Activated CD4-positive, alpha-beta T cell treated with anti-CD3 and anti-CD28 coated beads for 24 hours (primary cell): ENCODE measurements around the gene LRRD1.
"Not testable (repeated sequence)": the region's sequence is repeated elsewhere in the genome, so short reads cannot be mapped to it uniquely, and the experiment has no call there.

Source experiments
- DNase-seq, 2 donors: peaks; one replicate each; pipeline ENCODE4 v3.0.0-alpha.2; 2020; ENCODE audit warnings: low read depth in 2 of 2

The LRRD1 gene

GRCh38 chr7:92178928-92179924 is at the start of gene LRRD1:
LRRD1 (minus strand) TSS chr7:92179142; CDS start chr7:92165202, 13,940 bp downstream.
- peak; percentile 85 to 91 for DNase-seq

GRCh38 chr7:92228742-92229141 is 49.8 kb upstream of the LRRD1 start:
- DNase-seq: no peak

- no peak for DNase-seq
Observed at GRCh38 chr7:92228100-92228499, 49.2 kb upstream of the LRRD1 start.

GRCh38 chr7:92226981-92227380 is 48.0 kb upstream of the LRRD1 start:
- no peak for DNase-seq

GRCh38 chr7:92221766-92222165 is 42.8 kb upstream of the LRRD1 start:
- DNase-seq: no peak

- DNase-seq: no peak
Observed at GRCh38 chr7:92206672-92207071, 27.7 kb upstream of the LRRD1 start.

- DNase-seq: no peak
Observed at GRCh38 chr7:92205987-92206386, 27.0 kb upstream of the LRRD1 start.

- DNase-seq: no peak
Observed at GRCh38 chr7:92200791-92201190, 21.8 kb upstream of the LRRD1 start.

- no peak for DNase-seq
Observed at GRCh38 chr7:92192326-92192725, 13.4 kb upstream of the LRRD1 start.

GRCh38 chr7:92189246-92189645 is 10.3 kb upstream of the LRRD1 start:
- not testable (repeated sequence) for DNase-seq

GRCh38 chr7:92184294-92184693 is 5.4 kb upstream of the LRRD1 start:
- DNase-seq: not testable (repeated sequence)

GRCh38 chr7:92177362-92177761 is 1.6 kb downstream of the LRRD1 start:
- no peak for DNase-seq

- not testable (repeated sequence) for DNase-seq
Observed at GRCh38 chr7:92169529-92169928, 9.4 kb downstream of the LRRD1 start.

GRCh38 chr7:92161271-92161670 is 17.7 kb downstream of the LRRD1 start:
- no peak for DNase-seq

- no peak for DNase-seq
Observed at GRCh38 chr7:92158660-92159575, 20.0 kb downstream of the LRRD1 start.

- DNase-seq: no peak
Observed at GRCh38 chr7:92156990-92157389, 22.0 kb downstream of the LRRD1 start.

- no peak for DNase-seq
Observed at GRCh38 chr7:92155108-92155739, 23.7 kb downstream of the LRRD1 start.

- DNase-seq: no peak
Observed at GRCh38 chr7:92150450-92151017, 28.4 kb downstream of the LRRD1 start.

GRCh38 chr7:92149736-92150239 is 29.2 kb downstream of the LRRD1 start:
- DNase-seq: no peak

- DNase-seq: not testable (repeated sequence)
Observed at GRCh38 chr7:92143192-92143880, 35.6 kb downstream of the LRRD1 start.

GRCh38 chr7:92142791-92143190 is 36.2 kb downstream of the LRRD1 start:
- DNase-seq: not testable (repeated sequence)
